ENCODE measurements around the gene TMEM200B.
"Not testable (repeated sequence)": the region's sequence is repeated elsewhere in the genome, so short reads cannot be mapped to it uniquely, and the experiment has no call there.

TMEM200B gene

GRCh38 chr1:29133861-29134694 lies 10.4 kb upstream of the TMEM200B start:
- no peak for DNase-seq

- DNase-seq = not testable (repeated sequence)
Measured at GRCh38 chr1:29131056-29131455, 7.4 kb upstream of the TMEM200B start.

DNA sequence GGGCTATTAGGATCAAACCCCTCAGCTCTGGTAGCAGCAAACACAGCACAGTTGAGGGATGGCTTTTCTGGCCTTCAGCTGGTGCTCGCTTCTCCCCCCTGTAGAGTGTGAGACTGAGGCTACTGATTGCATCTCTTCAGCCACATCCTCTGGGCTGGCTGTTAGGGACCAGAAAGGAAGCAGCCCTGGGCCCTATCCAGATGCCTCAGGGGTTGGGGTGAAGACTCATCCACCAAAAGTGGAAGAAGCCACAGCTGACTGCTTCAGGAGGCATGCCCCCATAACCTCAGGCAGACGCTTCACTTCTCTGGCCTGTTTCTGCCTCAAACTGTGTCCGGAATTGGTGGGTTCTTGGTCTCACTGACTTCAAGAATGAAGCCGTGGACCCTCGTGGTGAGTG lies 6.2 kb upstream of the TMEM200B start:
- DNase-seq = no peak

DNA sequence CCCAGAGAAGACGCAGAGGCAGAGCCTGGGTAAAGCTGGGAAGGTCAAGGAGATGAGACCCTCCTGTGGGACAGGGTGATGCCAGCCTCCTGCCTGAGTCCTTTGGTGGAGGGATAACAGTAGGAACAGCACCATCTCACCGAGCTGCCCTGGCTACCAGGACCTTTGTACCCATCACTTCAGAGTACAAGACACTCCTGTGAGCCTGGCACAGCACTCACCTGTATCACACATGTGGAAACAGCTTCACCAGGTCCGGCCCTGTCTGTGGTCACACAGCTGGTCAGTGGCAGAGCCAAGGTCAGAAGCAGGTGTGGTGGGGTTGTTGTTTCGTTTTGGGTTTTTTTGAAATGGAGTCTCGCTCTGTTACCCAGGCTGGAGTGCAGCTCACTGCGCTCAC lies 5.0 kb upstream of the TMEM200B start:
- no peak for DNase-seq

- DNase-seq = no peak
Measured at GRCh38 chr1:29126198-29126597, 2.5 kb upstream of the TMEM200B start.

DNA sequence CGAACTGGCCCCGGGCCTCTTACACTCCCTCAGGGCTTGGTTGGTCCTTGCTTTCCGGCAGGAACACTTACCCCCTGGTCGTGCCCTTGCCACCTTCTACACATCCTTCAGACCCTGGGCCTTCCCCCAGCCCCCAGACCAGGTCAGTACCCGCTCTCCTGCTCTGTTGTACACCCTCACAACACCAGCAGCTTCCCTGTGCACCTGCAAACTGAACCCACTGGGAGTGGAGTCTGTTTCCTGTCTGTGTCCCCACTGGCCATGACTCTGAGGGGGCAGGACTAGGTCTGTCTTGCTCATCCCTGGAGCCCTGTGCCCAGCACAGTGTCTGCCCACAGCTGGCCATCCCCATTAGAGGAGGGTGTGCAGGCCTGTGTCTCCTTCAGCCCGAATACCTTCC lies 2.1 kb upstream of the TMEM200B start:
- DNase-seq = no peak

DNA sequence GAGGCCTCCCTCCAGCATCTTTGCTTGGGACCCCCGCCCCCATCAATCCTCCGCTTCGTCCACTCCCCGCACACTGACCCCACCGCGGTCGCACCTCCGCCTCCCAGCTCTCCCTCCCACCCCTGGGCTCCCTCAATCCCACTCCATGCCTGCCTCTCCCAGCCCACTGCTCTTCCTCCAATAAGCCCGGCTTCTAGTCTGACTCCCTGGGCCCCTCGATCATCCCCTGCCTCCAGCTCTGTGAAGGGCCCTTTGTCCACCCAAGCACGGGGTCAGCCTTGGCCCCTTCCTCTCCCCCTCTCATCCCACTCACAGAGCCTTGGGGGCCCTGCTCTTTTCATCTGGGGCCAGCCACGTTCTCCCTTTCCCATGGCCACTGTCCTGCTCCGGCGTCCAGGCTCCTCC lies 1.5 kb upstream of the TMEM200B start:
- DNase-seq = no peak

DNA sequence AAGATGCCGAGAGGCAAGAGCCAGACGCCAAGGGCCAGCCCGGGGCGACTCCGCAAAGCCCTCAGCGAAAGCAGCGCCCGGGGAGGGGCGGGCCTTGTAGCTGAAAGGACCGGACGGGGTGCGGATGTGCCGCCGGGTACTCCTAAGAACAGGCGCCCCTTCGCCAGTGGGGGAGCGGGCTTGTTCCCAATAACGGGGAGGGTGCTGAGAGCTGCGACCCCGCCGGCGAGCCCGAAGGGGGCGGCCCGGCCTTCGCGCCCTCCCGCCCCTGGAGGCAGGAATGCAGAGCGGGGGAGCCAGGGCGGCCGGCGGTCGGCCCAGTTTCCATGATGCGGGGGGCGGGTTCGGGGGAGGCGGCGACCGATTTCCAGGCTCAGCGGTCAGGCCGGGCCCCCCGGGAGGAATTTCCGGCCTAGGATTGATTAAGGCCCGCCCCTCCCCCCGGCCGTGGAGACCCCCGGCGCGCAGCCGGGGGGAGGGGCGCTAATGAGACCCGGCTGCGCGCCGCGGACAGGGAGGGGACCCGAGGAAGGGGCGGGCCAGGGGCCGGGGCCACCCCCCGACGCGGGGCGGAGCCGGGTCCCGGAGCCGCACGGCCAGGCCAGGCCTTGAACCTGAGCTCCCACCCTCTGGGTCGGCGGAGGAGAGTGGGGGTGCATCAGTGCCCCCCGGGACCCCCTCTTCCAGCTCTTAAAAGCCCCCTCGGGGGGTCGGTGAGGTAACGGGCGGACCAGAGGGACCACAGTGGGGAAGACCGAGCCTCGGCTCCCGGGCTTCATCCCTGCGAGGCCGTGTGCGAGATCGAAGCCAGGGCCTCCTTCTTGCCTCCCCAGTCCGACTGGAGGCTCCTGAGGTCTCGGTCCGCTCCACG lies 898 bp upstream of the TMEM200B start:
- no peak for DNase-seq

DNA sequence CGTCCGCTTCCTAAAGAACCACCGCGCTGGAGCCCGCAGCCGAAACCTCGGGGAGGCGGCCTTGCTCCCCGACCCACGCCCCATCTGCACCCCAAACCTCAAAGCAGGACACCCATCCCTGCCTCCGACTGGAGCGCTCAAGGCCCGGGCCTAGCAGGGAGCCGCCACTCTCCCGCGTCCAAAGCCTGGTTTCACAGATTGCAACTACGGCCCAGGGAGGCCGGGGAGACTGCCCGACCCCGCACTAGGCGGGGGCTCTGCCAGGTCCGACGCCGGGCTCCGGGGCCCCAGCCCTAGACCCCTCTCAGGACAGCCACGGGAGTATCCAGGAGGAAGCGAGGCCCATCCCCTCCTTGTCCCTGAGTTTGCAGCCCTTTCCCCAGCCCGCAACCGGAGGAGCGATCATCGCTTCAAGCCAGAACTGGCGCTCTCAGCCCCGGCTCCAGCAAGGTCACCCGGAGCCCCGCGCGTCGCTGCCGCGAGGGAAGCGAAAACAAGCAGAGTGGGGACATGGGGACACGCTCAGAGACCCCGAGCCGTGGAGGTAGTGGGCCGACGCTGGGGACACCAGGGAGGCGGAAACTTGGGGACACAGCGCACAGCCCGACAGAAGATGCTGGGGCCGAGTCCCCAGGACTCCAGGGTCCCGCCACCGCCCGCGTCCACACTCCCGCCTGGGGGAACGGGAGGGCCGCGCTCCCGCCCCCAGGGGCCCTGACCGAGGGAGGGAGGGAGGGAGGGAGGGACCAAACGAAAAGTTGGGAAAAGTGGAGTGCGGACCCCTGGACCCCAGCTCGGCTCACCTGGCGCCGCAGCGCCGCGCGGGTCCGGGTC lies 433 bp downstream of the TMEM200B start:
- DNase-seq = no peak

- no peak for DNase-seq
Measured at GRCh38 chr1:29122682-29123052, 1.0 kb downstream of the TMEM200B start.

DNA sequence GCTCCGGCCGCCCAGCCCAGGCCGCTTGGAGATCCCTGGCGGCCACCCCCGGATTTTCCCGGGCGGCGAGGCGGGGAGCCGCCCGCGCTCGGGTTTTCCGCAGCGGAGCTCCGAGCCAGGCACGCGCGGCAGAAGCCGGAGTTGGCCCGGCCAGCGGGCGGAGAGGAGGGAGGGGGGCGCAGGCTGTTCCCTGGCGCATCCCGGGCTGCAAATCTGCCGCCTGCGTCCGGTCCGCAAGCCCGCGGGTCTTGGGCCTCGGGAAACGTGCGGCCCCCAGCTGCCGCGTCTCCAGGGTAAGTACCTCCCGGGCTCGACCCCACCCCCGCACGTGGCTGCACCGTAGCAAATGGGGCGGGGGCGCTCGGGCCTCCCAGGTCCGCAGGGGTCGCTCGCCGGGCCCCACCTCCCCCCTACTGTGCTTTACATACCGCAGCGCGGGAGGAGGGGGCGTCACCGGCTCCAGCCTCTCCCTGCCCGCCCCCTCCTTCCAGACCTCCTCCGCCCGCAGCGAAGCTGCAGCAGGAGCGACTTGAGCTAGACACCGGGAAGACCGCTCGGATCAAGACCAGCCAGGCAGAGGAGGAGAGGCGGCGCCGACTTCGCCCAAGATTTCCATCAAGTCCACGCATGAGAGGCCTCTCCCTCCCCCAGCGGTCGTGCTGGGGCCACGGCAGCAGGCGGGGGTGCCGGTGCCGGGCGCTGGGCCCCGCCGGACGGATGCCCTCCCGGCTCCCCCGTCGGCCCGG lies 1.6 kb downstream of the TMEM200B start:
- DNase-seq = no peak

DNA sequence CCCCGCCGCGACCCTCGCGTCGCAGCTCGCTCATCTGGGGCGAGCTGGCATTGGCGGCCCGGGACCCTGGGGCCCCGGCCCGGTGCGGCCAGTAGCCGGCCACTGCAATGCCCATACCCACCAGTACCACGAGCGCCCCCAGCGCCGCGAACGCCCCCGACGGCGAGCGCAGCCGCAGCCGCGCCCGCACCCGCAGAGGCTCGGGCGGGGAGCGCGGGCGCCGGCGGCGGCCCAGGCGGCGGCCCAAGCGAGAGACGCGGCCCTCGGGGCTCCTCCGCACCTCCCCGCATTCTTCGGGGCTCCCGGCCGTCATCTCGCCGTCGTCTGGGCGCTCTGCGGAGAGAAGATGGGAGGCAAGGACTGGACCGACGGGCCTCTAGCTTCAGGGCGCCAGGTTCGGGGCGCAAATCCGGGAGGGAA lies 2.2 kb downstream of the TMEM200B start:
- no peak for DNase-seq

- DNase-seq = no peak
Measured at GRCh38 chr1:29120947-29121485, 2.7 kb downstream of the TMEM200B start.

DNA sequence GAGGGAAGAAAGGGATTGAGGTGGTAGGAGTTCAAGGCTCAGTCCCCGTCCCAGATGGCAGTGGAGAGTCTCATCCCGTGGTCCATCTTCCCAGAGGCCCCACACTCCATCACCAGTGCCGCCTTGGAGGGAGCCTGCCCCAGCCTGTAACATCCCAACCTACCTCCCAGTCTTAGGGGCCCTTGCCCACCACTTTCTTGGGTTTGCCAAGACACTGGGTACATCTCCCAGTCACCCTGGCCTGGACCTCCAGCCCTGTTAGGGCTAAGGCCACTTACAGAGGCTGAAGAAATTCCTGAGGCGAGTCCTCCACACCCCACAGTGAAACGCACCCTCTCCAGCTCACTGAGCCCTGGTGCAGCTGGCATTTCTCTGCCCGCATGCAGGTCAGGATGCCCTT lies 3.3 kb downstream of the TMEM200B start:
- DNase-seq = no peak

DNA sequence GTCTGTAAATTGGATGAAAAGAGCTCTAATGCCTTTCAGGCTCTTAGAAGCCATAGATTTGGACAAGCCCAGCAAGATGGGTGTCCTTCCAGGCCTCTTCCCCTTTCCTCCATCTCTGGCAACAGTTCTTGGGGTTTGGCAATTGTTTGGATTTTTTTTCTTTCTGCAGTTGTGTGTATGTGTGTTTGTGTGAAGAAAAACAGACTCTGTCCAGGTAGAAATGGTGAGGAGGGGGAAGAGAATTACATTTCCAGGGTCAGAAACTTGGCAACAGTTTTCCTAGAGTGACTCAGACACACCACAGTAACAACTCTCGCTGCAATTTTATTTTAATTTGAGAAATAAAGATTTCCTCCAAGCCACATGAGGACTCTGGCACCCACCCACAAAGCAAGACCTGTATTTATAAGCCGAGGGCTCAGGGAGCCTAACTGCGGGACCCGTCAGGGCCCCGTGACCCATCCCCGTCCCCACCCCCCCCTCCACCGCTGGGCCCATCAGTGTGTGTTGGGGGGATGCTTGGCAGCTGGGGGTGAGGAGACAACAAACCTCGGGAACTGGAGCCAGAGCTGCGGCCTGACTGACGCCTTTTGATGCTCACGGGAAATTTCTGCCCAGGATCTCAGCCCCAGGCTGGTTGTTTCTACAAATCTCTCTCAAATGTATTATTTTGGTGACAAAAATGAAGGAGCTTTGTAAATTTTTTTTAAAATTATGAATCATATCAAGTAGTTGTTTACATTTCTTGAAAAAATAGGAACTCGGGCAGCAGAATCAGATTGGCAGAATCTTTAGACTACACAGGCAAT lies 4.4 kb downstream of the TMEM200B start:
- DNase-seq = no peak

DNA sequence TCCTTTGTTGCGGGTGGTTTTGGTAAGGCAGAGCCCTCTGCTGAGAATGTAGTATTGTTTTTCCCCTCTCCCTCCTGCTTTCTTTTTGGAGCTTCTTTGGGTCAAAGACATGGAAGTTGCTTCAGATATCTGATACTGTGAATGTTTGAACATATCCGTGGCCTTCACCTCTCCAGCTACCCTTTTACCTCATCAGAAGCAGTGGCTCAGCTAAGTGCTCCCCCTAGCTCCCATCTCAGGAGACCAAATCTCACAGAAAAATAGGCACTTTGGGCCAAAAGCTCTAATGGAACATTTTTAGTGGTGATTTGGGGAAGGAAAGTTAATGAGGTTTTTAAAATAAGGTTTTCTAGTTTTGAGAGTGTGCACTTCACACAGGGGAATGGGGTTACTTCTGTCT lies 6.3 kb downstream of the TMEM200B start:
- no peak for DNase-seq

DNA sequence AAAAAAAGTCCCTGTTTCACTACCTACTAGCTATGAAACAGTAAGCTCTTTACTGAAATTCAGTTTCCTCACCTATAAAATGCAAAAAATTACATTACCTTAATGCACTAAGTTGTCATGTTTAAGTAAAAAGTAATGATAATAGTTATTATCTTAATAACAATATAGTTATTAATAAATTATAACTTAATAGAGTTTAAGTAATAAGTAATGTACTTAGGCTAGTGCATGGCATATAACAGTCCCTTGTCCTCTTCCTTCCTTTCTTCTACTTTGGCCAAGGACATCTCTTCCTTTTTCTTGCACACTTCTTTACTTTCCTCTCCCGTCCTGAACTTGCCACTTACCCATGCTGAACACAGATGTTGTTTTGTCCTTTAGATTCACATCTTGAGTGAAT lies 9.0 kb downstream of the TMEM200B start:
- DNase-seq = no peak

GRCh38 chr1:29113413-29114117 lies 10.1 kb downstream of the TMEM200B start:
- DNase-seq = no peak

- DNase-seq = no peak
Measured at GRCh38 chr1:29112705-29113412, 10.8 kb downstream of the TMEM200B start.

GRCh38 chr1:29108041-29108440 lies 15.7 kb downstream of the TMEM200B start:
- DNase-seq = not testable (repeated sequence)

Data from DMS 273 treated with DMSO at 0.1 percent for 48 hours (cell line).